ENCODE measurements around the gene UBE2E1. TPM values are rescaled to one million over a fixed set of nuclear protein-coding genes. Genes with fewer than 3 reads are reported as not detected.

UBE2E1 gene
- total and polyA plus RNA-seq, 2 of the 4 experiments (the other 2 are of a cell fraction) = 54.1 to 91.6 TPM

- H3K4me2 ChIP-seq (ENCODE audit: low read depth, low read length) = no peak overlapping the region
- 96% methylated on average over 3 of the region's 4 CpGs; no CpG with 5 or more reads in 1 of the 2 experiments for WGBS, 2 experiments (ENCODE audit: extremely low coverage in 2 of 2, insufficient read length in 1 of 2)
- no peak overlapping the region for H2BK20ac ChIP-seq (ENCODE audit: low read depth, low read length)
- peaks cover 2% of the 10 kb centered on the region; the same call in 1 of the 2 replicates for H3K9me3 ChIP-seq (ENCODE audit: control insufficient read depth, insufficient read depth, low read length)
- H3K4ac ChIP-seq (ENCODE audit: low read depth, low read length) = no peak overlapping the region
- no peak overlapping the region for H3K56ac ChIP-seq (ENCODE audit: extremely low read depth, insufficient read depth, low read length)
- H3K27me3 ChIP-seq (ENCODE audit: control insufficient read depth, insufficient read depth, low read length) = no peaks in the 10 kb centered on the region
- H2BK5ac ChIP-seq (ENCODE audit: low read depth, low read length, poor library complexity, severe bottlenecking) = no peak overlapping the region
- peaks cover 15% of the 10 kb centered on the region for H3K36me3 ChIP-seq (ENCODE audit: control insufficient read depth, insufficient read depth, low read length)
- H2BK120ac ChIP-seq (ENCODE audit: low read depth, low read length) = no peak overlapping the region
- H4K20me1 ChIP-seq (ENCODE audit: insufficient read depth, low read length) = no peaks in the 10 kb centered on the region
- H3K23ac ChIP-seq (ENCODE audit: low read depth, low read length) = no peak overlapping the region
- no peak overlapping the region for H3K27ac ChIP-seq (ENCODE audit: insufficient read depth, low read length)
- no peak overlapping the region for H2AK5ac ChIP-seq (ENCODE audit: low read depth, low read length)
- no peak overlapping the region for H3K14ac ChIP-seq (replicated peaks; ENCODE audit: low read depth, low read length)
- no peaks in the 10 kb centered on the region for H3K4me1 ChIP-seq (ENCODE audit: control insufficient read depth, insufficient read depth, low read length)
- peaks cover 2% of the 10 kb centered on the region; the same call in 1 of the 2 replicates for H3K9me1 ChIP-seq (ENCODE audit: insufficient read depth, low read length)
- no peak for DNase-seq
- POLR2A ChIA-PET (ENCODE audit: unreplicated experiment) = no interaction called here
- H3K4me3 ChIP-seq (ENCODE audit: insufficient read depth, low read depth, low read length) = no peak overlapping the region
- H2AFZ ChIP-seq (replicated peaks; ENCODE audit: low read length, poor library complexity) = no peak overlapping the region
- H3K9ac ChIP-seq (ENCODE audit: low read depth, low read length) = no peak overlapping the region
- dilution Hi-C loops (cut with HindIII; ENCODE audit: low sequenced_read_pairs, unreplicated experiment) = no loop called here
- no TSS peak for BruUV-seq (replicated peaks)
- ATAC-seq (ENCODE audit: low read depth) = no peak
- intact Hi-C loops (cut with micrococcal nuclease) = no loop called here
- TF ChIP-seq RAD21 (IDR thresholded peaks at IDR 0.05; ENCODE audit: low read length) (no peak), MAFK (IDR thresholded peaks at IDR 0.05; ENCODE audit: low read depth, low read length) (no peak), MAZ (IDR thresholded peaks at IDR 0.05; ENCODE audit: borderline replicate concordance, low read depth, low read length) (no peak), POLR2A (IDR thresholded peaks at IDR 0.05; ENCODE audit: low read depth, low read length) (no peak), RCOR1 (IDR thresholded peaks at IDR 0.05; ENCODE audit: insufficient replicate concordance, low read length) (no peak)
- no peak overlapping the region for H3K18ac ChIP-seq (ENCODE audit: low read depth, low read length)
- H3K79me1 ChIP-seq (ENCODE audit: low read depth in 1 of 2, low read length in 2 of 2) = peaks cover 9 to 10% of the 10 kb centered on the region in 2 experiments
- no peak overlapping the region for H4K91ac ChIP-seq (ENCODE audit: insufficient read depth, low read depth, low read length)
- no peak overlapping the region for H4K5ac ChIP-seq (ENCODE audit: low read depth, low read length)
- in situ Hi-C loops (cut with MboI; ENCODE audit: low sequenced_read_pairs) = loop anchor here (25.0 kb wide), 2 partner anchors 342 to 792 kb away; no protein-coding TSS in a partner anchor
- H2AK9ac ChIP-seq (replicated peaks; ENCODE audit: low read depth, low read length, poor library complexity) = no peak overlapping the region
- CTCF ChIA-PET = no interaction called here
- no peak overlapping the region for H2BK15ac ChIP-seq (ENCODE audit: low read depth, low read length)
- no peak overlapping the region for H4K8ac ChIP-seq (ENCODE audit: low read depth in 2 of 2, low read length in 2 of 2)
Observed at GRCh38 chr3:23895181-23895580, 89.4 kb downstream of the UBE2E1 start.
